Peyer's patch (tissue), 4 donors: ENCODE results near the gene ZG16.

Experiments used
- POLR2A ChIP-seq, 2 donors: fragments of 450-650 bp; IDR thresholded peaks; one replicate each; pipeline ENCODE4 v1.5.1; 2017; ENCODE audit warnings: antibody characterized with exemption in 2 of 2, mild to moderate bottlenecking in 2 of 2, moderate library complexity in 2 of 2
- TF ChIP-seq, protein P1 (sequence below), 6 experiments: fragments of 450-650 bp in 4 of 6; fragments of 200-600 bp in 2 of 6; sonication (generic) in 1 of 6; IDR thresholded peaks; one replicate each; pipeline ENCODE4 v1.5.1; 2017 to 2019; ENCODE audit warnings: antibody characterized with exemption in 6 of 6, mild to moderate bottlenecking in 3 of 6, moderate library complexity in 1 of 6

DNA sequence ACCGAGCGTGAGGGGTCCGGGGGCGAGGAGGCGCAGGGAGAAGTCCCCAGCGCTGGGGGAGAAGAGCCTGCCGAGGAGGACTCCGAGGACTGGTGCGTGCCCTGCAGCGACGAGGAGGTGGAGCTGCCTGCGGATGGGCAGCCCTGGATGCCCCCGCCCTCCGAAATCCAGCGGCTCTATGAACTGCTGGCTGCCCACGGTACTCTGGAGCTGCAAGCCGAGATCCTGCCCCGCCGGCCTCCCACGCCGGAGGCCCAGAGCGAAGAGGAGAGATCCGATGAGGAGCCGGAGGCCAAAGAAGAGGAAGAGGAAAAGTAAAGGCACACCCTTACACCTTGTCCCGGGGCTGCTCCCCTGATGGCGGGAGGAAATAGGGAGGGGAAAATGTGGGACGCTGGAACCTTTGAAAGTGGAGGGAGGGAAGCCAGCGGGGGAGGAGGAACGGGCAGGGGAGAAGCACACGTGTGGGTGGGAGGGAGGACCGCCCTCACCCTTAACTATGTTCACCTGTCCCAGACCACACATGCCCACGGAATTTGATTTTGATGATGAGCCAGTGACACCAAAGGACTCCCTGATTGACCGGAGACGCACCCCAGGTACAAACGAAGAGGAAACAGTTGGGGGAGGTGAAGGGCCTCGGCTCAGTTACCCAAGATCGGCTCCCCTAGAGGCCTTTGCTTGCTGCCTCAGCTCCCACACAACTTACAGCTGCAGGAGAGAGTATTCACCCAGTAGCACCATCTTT lies 38.8 kb downstream of the ZG16 start:
- TF ChIP-seq, protein P1, sequence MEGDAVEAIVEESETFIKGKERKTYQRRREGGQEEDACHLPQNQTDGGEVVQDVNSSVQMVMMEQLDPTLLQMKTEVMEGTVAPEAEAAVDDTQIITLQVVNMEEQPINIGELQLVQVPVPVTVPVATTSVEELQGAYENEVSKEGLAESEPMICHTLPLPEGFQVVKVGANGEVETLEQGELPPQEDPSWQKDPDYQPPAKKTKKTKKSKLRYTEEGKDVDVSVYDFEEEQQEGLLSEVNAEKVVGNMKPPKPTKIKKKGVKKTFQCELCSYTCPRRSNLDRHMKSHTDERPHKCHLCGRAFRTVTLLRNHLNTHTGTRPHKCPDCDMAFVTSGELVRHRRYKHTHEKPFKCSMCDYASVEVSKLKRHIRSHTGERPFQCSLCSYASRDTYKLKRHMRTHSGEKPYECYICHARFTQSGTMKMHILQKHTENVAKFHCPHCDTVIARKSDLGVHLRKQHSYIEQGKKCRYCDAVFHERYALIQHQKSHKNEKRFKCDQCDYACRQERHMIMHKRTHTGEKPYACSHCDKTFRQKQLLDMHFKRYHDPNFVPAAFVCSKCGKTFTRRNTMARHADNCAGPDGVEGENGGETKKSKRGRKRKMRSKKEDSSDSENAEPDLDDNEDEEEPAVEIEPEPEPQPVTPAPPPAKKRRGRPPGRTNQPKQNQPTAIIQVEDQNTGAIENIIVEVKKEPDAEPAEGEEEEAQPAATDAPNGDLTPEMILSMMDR (IDR thresholded peaks at IDR 0.05): peak in 2 of 6 experiments; percentile 16 to 28
- TF ChIP-seq POLR2A (IDR thresholded peaks at IDR 0.05): peak in 1 of 2 donors; percentile 11
